Activated CD8-positive, alpha-beta T cell treated with anti-CD3 and anti-CD28 coated beads for 36 hours (primary cell): ENCODE results near the gene DNAH11. TPM values are rescaled to one million over a fixed set of nuclear protein-coding genes. Genes with fewer than 3 reads are reported as not detected.

ENCODE experiments used
- ATAC-seq: fragments of 200-7000 bp; cut with Tn5 transposase; one replicate; pipeline ENCODE4 v1.10.0; 2021; ENCODE audit warnings: mild to moderate bottlenecking, moderate library complexity
- CTCF ChIA-PET: fragments of 350-600 bp; sonication (Branson Sonifier 250); formaldehyde crosslinking; loops from one replicate; lab custom pipeline; 2021; ENCODE audit warnings: antibody characterized with exemption; lab: Charles Lee
- POLR2A ChIA-PET: fragments of 350-600 bp; sonication (Branson Sonifier 250); formaldehyde crosslinking; loops from one replicate; lab custom pipeline; 2021; ENCODE audit warnings: antibody characterized with exemption; lab: Charles Lee
- DNase-seq: peaks from one replicate; pipeline ENCODE4 v3.0.0-alpha.2; 2020
- H3K27ac Mint-ChIP-seq: one replicate; pipeline ENCODE4 v1.8.0; 2021; ENCODE audit warnings: mild to moderate bottlenecking, mixed read lengths
- H3K27me3 Mint-ChIP-seq: one replicate; pipeline ENCODE4 v1.8.0; 2021; ENCODE audit warnings: mixed read lengths
- H3K36me3 Mint-ChIP-seq: one replicate; pipeline ENCODE4 v1.8.0; 2021; ENCODE audit warnings: low read depth, mixed read lengths
- H3K4me1 Mint-ChIP-seq: one replicate; pipeline ENCODE4 v1.8.0; 2021; ENCODE audit warnings: low read depth, mixed read lengths
- H3K4me3 Mint-ChIP-seq: one replicate; pipeline ENCODE4 v1.8.0; 2021; ENCODE audit warnings: mild to moderate bottlenecking, moderate library complexity, mixed read lengths
- H3K9me3 Mint-ChIP-seq: one replicate; pipeline ENCODE4 v1.8.0; 2021; ENCODE audit warnings: mixed read lengths
- CTCF ChIP-seq: fragments of 200-600 bp; IDR thresholded peaks from one replicate; pipeline ENCODE4 v1.8.0; 2022; ENCODE audit warnings: antibody characterized with exemption, mild to moderate bottlenecking
- intact Hi-C: fragments of 100-400 bp; cut with micrococcal nuclease; formaldehyde crosslinking; loops from one replicate; pipeline ENCODE4 v1.10.0; 2022
- total RNA-seq, 2 experiments: library from RNA; stranded (reverse); gene quantifications; one replicate each; pipeline ENCODE4 v1.2.3, GENCODE V29; 2021

The DNAH11 gene
- total RNA-seq, 2 experiments from 2014 or later: 2.3 to 2.7 TPM

GRCh38 chr7:21603972-21604749, 61.3 kb downstream of the DNAH11 start:
- H3K9me3 Mint-ChIP-seq: no peaks in the 10 kb centered on the region
- no peaks in the 10 kb centered on the region for H3K36me3 Mint-ChIP-seq
- TF ChIP-seq CTCF: no peak
- DNase-seq (no peak), ATAC-seq (no peak)
- ChIA-PET CTCF (no interaction called here), POLR2A (interaction anchor here (0.9 kb wide), 1 partner anchor 37 kb away, joined by 3 read pairs; no protein-coding TSS in a partner anchor)
- peak overlapping the region; percentile 5 for H3K27ac Mint-ChIP-seq
- peaks cover 8% of the 10 kb centered on the region for H3K4me1 Mint-ChIP-seq
- no peak overlapping the region for H3K4me3 Mint-ChIP-seq
- H3K27me3 Mint-ChIP-seq: peaks cover 6% of the 10 kb centered on the region
- intact Hi-C loops: no loop called here

GRCh38 chr7:21605008-21605585, 62.3 kb downstream of the DNAH11 start:
- CTCF ChIA-PET: no interaction called here
- Mint-ChIP-seq H3K4me1 (peaks cover 8% of the 10 kb centered on the region), H3K36me3 (no peaks in the 10 kb centered on the region), H3K9me3 (no peaks in the 10 kb centered on the region), H3K27ac (no peak overlapping the region), H3K27me3 (peaks cover 8% of the 10 kb centered on the region), H3K4me3 (no peak overlapping the region)
- intact Hi-C loops: no loop called here
- no peak for TF ChIP-seq CTCF
- ATAC-seq: no peak
- POLR2A ChIA-PET: no interaction called here
- no peak for DNase-seq

- Mint-ChIP-seq H3K4me3 (no peak overlapping the region), H3K4me1 (peaks cover 8% of the 10 kb centered on the region)
- TF ChIP-seq CTCF: no peak
Observed at GRCh38 chr7:21608465-21608864, 65.6 kb downstream of the DNAH11 start.

GRCh38 chr7:21611129-21611528, 68.3 kb downstream of the DNAH11 start:
- Mint-ChIP-seq H3K27me3 (peaks cover 7% of the 10 kb centered on the region), H3K27ac (no peak overlapping the region), H3K4me1 (no peaks in the 10 kb centered on the region), H3K9me3 (no peaks in the 10 kb centered on the region), H3K36me3 (no peaks in the 10 kb centered on the region), H3K4me3 (no peak overlapping the region)
- POLR2A ChIA-PET: no interaction called here
- intact Hi-C loops: no loop called here
- ATAC-seq (no peak), DNase-seq (no peak)
- no peak for TF ChIP-seq CTCF
- CTCF ChIA-PET: no interaction called here

More at GRCh38 chr7:21608465-21608864, 65.6 kb downstream of the DNAH11 start:
- Mint-ChIP-seq H3K9me3 (no peaks in the 10 kb centered on the region), H3K27ac (no peak overlapping the region), H3K36me3 (no peaks in the 10 kb centered on the region), H3K27me3 (peaks cover 10% of the 10 kb centered on the region)
- DNase-seq: no peak
- ATAC-seq: no peak
- POLR2A ChIA-PET: no interaction called here
- CTCF ChIA-PET: no interaction called here
- intact Hi-C loops: no loop called here

- Mint-ChIP-seq H3K4me1 (no peaks in the 10 kb centered on the region), H3K9me3 (no peaks in the 10 kb centered on the region), H3K27me3 (peaks cover 1% of the 10 kb centered on the region), H3K4me3 (no peak overlapping the region), H3K27ac (no peak overlapping the region), H3K36me3 (no peaks in the 10 kb centered on the region)
- DNase-seq: no peak
- CTCF ChIA-PET: no interaction called here
- POLR2A ChIA-PET: no interaction called here
- intact Hi-C loops: no loop called here
- ATAC-seq: no peak
- no peak for TF ChIP-seq CTCF
Observed at GRCh38 chr7:21616091-21616490, 73.3 kb downstream of the DNAH11 start.
